Superior temporal gyrus (tissue), 1 donor: ENCODE results near the gene DNAJA3.
"Not testable (repeated sequence)": the region's sequence is repeated elsewhere in the genome, so short reads cannot be mapped to it uniquely, and the experiment has no call there.

Experiments
- DNase-seq: peaks from one replicate; pipeline ENCODE4 v3.0.0-alpha.2; 2016; ENCODE audit errors: extremely low spot score

DNAJA3 gene

DNA sequence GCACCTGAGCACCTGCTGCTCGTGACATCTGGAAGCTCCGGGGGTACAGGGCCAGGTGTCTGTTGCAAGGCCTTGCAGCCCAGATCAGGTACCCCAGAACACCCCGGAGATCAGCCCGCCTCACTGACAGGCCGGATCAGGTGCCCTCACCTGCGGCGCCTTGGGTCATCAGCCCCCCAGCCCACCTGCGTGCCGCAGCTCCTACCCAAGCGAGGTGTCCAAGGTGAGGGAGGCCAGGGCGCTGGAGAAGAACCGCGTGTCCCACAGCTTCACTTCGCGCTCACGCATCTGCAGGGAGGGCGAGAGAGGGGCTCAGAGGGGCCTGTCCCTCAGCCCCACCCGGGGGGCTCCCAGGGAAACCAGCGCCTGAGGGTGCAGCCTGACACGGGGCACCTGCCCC lies 37.9 kb upstream of the DNAJA3 start:
- no peak for DNase-seq

DNA sequence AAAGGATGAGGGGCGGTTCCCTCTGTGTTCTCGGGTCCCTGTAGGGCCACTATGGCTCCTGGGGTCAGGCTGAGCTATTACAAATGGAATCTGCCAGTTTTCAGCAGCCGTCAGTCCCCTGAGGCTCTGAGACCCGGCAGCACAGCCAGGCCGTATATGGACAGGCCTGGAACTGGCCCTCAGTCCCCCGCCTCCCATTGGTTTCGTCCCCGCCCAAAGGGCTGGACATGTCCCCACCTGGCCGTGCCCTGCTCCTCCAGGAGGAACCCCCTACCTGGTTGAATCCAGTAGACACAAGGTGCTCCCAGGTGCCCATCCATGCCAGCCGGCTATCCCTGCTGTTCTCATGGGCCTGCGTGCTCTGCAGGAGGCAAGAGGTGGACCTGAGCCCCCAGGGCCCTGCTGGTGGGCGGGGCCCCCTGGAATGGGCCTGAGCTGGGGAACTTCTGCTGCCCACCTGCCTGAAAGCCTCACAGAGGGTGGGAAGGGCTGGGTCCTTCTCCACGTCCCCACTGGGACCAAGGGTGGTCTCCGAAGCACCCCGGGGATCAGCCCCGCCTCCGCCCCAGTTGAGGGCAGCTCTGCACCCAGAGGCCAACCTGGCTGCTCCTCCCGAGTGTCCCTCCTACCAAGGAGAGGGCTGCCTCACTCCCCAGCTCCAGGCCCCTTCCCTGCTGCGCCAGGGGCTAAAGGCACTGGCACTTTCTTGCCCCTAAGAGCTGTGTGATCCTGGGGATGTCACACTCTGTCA lies 37.2 kb upstream of the DNAJA3 start:
- DNase-seq, result no peak

DNA sequence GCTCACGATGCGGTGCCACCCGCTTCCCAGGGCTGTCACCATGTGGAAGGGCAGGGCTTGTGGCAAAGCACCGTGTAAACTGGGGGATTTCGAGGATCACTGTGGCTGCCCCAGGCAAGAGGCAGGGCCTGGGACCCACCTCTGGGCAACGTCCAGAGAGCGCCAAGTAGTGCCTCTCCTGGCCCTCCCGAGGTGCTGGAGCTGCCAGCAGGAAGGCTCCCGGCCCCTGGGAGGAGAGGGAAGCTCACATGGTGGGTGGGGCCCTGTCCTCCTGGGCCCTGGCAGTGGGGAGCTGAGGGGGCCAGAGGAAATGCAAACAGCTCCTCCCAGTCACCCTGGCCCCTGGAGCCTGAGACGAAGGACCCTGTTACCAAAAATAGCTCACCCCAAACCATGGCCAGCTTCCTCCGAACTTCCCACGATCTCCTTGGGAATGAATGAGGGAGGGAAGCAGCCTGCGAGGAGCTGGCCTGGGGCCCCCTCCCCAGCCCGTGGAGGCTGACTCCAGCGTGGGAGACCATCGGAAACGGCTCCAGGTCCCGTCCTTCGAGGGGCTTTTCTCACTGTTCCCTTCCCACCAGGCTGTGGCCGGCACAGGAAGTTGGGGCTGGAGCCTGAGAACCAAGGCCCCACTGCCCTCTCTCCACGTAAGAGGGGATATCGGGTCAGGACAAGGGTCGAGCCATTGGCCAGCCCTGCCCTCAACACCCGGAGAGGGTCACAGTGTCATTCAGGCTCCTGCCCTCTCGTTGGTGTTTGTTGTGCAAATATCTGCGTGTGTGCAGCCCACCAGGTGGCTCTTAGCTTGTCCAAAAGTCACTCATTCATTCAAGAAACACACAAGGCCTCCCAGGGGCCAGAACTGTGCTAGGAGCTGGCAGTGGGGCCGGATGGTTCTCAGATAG lies 36.4 kb upstream of the DNAJA3 start:
- no peak for DNase-seq

DNA sequence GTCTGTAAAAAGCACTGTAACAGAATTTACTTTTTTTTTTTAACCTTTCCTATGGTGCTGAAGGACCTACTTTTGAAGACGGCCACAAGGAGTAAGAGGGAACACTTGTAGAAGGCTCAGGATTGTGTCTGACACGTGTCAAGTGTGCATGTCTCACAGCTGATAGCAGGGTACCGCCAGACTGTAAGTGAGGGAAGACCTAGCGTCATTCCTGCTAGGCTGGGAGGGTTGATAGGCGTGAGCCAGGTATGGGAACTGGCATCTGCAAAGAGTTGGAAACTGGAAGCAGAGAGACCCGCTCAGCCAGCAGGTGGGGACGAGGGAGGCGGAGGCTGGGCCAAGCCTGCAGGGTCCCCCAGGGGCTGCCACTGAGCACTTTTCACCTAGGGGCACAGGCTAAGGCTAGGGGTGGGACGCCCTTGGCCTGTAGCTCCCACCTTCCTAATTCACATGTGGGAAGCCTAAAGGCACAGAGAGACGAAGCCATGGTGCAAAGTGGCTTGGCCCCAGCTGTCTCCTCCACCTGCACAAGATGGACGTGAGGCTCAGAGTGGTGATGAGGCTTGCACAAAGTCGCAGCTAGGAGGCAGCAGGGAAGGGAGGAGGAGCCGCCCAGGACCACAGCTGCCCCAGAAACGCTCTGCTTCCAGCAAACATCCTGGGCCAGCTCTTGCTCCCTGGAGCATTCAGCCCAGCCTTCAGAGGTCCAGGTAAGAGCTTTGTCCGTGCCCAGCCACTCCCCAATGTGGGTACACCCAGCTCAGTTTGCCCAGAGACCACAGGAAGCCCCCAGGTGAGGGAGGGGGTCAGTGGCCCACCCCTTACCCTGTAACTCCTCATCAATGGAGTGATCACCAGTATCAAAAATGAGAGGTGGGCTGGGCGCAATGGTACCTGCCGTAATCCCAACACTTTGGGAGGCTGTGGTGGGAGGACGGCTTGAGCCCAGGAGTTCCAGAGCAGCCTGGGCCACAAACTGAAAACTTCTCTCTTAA lies 35.1 kb upstream of the DNAJA3 start:
- no peak for DNase-seq

DNA sequence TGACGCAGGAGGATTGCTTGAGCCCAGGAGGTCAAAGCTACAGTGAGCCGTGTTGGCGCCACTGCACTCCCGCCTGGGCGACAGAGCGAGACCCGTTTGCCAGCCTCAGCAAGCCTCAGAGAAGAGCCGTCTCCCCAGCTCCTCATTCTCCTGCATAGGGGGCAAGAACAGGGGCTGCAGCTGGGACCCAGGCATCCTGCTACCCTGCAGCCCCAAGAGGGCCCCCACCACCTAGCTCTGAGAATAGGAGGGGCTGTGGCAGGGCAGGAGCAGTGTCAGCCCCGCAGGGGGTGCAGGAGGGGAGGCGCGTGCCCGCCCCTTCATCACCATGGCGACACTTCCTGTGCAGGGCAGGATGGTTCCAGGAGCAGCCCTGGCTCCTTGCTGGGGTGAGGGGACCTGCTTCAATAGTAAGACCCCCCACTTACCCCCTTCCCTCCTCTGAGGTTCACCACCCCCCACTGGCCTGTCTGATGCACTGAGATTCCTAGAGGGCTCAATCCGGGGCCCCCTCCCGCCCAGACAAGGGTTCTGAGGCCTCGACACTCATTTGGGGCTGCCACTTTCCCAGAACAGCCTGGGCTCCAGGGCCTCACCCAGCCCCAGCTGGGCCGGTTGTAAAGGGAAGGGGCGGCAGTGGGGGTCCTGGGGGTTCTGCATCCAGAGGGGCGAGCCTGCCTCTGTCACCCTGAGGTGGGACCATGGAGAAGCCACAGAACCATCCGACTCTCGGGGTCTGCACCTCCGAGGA lies 33.9 kb upstream of the DNAJA3 start:
- no peak for DNase-seq

DNA sequence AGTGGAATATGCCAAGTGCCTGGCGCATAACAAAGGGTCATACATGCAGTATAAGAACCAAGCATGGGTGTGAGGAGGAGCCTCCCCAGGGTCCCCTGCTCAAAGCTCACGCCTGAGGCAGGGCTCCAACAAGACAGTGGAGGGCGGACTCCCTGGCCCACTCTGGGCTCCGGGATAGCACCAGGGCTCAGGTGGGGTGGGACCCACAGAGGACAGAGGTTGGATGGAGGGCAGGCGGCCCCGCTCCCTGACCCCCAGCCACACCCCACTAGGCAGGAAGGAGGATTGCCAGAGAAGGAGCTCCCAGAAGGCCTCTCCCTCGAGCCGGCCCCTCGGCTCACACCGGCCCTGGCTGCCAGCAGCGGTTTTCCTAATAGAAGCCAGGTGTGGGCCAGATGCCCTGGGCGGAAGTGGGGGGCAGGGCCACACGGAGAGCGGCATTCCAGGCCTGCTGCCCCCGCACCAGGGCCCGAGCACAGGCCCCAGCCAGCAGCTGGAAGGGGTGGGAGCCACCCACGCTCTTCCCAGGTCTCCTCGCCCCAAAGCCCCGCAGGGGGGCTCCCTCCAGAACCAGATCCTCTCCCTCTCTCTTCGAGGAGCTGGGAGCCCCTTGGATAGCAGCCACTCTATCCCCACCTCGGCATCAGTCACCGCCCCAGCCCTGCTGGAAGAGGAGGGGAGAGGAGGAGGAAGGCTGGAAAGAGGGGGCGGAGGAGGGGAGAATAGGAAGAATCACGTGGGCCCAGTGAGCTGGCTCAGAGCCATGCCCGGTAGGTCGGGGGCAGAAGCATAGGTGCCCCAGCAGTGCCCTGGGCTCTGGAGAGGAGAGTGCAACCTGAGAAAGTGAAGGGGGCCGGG lies 33.1 kb upstream of the DNAJA3 start:
- no peak for DNase-seq

DNA sequence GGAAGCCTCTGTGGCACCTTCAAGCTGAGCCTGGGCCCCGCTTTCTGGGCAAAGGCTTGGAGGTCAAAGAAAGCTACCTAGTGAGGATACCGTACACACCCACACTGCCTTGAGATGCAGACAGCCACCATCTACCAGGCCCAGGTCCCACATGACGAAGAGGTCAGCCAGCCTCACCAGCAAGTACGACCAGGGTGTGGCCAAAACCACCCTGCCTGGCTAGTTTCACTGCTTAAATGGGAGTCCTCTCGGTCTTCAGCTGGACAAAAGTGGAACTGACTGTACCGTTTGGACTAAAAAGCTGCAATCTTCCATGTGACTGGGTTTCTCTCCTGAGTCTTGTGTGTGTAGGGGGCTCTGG lies 32.4 kb upstream of the DNAJA3 start:
- no peak for DNase-seq

DNA sequence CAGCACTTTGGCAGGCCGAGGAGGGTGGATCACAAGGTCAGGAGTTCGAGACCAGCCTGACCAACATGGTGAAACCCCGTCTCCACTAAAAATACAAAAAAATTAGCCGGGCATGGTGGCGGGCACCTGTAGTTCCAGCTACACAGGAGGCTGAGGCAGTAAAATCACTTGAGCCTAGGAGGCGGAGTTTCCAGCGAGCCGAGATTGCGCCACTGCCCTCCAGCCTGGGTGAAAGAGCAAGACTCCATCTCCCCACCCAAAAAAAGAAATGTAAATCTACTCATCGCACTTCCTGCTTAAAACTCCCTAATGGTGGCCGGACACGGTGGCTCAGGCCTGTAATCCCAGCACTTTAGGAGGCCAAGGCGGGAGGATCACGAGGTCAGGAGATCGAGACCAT lies 31.8 kb upstream of the DNAJA3 start:
- DNase-seq, result not testable (repeated sequence)

DNA sequence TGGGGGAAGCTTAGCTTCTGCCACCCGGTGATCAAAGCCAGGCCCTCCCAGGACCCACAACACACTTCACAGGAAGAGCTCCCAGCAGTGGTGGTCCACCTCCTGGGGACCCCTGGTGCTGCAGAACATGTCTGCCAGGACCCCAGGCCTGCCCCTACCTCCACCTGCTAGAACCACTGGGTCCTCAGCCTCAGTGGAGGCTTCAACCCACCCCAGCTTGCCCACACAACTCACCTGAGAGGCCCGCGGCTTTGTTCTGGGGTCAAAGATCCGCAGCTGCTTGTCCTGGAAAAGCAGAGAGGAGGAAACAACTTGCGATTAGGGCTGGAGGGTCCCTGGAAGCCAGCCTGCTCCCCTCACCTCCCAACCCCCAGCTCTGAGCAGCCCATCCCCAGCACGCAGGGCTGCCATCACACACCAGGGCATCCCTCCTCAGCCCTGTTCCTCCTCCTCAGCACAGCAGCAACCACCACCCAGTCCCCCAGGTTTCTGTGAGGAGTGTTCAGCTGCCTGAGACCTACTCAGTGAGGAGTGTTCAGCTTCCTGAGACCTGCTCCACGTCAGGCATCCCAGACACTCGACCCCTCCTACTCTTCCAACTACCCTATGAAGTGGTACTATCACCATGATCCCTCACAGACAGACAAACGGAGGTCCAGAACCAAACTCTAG lies 30.5 kb upstream of the DNAJA3 start:
- DNase-seq, result no peak

DNA sequence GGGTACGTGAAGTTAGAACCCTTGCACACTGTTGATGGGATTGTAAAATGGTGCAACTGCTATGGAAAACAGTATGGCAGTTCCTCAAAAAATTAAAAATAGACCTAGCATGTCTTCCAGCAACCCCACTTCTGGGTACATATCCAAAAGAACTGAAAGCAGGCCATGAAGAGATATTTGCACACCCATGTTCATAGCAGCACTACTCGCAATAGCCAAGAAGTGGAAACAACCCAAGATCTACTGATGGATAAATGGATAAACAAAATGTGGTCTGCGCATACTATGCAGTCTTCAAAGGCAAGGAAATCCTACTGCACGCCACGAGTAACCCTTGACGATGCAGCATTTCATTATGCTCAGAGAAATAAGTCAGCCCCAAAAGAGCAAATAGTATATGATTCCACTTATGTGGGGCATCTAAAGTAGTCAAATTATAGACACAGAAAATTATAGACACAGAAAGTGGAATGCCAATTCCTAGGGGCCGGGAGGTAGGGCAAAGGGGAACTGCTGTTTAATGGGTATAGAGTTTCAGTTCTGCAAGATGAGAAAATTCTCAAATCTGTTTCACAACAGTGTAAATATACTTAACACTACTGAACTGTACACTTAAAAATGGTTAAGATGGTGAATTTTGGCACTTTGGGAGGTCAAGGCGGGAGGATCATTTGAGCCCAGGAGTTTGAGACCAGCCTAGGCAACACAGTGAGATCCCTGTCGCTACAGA lies 26.5 kb upstream of the DNAJA3 start:
- DNase-seq, result peak; percentile 14

DNA sequence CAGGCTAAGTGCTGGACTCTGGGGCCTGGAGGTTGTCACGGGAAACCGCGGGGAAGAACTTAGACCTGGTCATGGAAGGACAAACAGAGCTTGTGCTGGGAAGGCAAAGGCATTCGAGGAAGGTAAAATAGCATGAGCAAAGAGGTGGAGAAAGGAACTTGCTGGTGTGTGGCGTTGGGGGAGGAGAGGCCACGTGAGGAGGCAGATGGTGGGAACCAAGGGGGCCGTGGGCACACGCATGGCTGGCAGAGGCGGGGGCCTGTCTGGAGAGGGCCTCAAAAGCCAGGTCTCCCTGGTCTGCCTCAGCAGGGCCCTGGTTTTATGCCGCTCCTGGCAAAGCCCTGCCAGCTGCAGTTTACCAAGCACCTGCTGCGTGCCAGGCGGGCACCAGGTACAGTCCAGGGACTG lies 24.6 kb upstream of the DNAJA3 start:
- no peak for DNase-seq

DNA sequence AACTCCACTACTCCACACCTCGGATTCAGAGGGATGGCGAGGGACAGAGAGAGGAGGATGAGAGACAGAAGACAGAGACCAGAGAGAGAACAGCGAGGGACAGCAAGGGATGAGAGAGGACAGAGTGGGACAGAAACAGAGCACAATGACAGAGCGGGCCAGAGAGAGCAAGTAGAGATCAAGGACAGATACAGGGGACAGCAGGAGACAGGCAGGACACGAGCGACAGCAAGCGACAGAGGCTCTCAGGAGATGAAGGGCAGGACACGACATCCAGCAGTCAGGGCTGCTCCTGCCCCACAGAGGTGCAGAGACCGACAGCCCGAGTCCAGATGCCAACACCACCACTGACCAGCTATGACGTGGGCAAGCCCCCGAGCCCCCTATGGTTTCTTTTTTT lies 24.2 kb upstream of the DNAJA3 start:
- no peak for DNase-seq

DNA sequence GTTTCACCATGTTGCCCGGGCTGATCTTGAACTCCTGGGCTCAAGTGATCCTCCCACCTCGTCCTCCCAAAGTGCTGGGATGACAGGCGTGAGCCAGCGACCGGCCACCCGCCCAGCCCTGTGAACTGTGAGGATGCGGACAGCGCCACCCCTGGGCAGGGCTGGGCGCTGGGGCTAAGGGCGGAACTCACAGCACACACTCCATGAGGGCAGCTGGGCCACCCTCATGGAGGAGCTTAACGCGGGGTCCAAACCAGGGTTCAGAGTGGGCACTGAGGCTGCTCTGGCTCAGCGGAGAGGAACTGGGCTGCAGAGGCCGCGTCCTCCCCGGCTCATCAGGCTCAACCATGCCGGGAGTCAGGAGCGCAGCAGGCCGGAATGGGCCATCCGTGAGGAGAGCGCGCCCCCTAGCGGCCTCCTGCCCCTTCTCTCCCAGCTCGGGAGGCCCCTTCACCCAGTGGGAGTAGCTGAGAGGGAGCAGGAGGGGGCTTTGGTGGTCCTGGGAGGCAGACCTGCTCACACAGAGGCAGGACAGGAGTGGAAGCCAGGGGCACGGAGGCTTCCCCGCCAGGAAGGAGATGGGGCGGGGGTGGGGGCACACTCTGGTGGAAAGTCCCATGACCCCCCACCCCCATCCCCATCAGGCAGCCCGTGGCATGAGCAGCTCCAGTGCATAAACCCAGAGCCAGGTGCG lies 23.1 kb upstream of the DNAJA3 start:
- DNase-seq, result peak; percentile 88

DNA sequence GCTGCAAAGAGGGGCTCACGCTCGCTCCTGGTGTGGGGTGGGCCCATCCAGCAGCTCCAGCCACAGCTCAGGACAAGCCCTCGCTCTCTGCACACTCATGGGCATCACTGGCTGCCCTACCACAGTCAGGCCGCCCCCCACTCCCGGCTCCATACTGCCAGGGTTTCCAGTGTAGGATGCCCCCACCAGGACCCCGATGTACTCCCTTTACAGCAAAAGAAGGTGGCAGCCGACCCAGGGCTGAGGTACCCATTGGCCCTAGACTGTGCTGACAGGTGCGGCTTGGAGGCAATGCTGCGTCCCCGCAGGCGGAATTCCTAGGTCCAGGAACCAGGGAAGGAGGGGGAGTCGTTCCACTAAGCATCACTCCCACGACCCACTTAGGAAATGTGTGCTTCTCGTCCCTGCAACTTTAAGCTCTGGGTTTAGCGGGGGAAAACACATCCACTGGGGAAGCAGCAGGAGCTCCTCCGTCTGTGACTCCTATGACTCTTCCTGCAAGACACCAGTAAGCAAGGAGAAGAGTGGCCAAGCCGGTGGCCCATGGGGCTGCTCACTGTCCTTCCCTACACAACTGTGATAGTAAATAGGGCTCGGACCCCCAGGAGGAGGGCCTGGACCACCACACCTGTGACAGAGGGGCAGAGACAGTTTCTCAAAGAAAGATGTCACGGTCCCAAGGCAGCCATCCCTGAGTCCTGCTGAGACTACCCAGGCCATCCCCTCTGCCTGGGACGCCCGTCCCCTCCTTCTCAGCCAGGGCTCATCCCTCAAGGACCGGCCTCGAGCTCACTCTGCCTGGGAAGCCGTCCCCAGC lies 22.3 kb upstream of the DNAJA3 start:
- no peak for DNase-seq

DNA sequence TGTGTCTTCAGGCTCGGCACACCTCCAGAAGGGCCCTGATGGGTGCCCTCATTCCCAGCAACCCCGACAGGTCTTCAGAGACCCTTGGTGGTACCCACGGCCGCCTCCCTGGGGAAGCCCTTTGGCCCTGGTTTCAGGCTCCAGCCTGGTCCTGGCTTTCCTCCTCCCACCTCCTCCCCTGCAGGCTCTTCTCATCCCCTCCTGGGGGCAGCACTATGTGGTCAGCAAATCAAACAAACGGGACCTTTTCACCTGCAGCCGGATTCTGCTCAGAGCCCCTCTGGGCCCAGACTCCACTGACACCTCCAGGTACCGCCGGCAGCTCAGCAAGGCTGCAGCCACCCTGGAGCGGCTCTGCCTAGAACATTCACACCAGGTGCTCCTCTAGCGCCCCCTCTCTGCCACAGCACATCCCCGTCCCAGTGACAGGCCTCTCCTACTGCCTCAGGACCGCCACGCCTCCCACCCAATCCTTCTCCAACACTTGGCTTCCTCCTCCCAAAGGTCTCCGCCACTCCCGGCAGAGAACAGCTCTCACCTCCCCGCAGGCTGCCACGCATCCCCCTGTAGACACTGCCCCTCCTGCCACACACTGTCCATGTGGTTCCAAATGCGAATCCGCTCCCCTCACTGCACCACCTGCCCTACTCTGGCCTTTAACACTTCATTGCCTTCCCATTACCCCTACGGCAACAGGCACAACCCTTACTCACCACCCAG lies 21.3 kb upstream of the DNAJA3 start:
- DNase-seq, result no peak

DNA sequence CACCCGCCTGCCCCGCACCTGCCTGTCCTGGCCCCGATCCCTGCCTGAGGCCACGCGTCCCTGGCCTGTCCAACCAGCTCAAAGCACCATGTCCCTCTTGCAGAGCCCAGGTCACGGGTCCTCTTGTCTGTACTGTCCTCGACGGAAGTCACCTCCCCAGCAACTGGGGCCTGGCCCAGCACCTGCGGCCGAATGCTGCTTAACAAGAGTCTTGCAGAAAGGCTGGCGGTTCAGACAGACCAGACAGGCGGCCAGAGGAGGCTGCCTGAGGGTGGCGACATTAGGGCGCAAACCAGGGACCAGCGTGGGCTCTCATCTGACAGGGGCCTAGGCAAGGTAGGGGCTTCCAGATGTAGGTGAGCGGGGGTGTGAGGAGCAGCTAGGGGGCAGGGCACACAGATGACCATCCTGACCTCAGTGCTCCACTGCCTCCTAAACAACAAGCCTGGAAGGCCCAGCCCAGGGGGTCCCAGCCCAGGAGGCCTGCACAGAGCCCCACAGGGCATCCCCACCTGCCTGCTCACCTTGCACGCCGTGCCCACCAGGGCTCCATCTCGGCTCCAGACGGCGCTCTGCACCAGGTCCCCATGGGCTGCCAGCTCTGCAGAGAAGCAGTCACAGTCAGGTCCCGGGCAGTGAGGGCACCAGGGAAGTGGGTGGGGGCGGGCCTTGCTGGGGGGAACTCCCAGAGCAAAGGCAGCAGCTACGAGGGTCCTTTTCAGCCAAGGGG lies 20.5 kb upstream of the DNAJA3 start:
- no peak for DNase-seq
